Panc1 (cell line): ENCODE data around the gene DYNC2LI1. TPM values are rescaled to one million over a fixed set of nuclear protein-coding genes. Genes with fewer than 3 reads are reported as not detected.

Experiments
- ATAC-seq: fragments of 200-7000 bp; cut with Tn5 transposase; 2 replicates; pipeline ENCODE4 v1.9.1; 2020; ENCODE audit warnings: mild to moderate bottlenecking, moderate library complexity
- BruUV-seq: library from RNA; stranded (reverse); fragments of 400-500 nt; replicated peaks from 2 replicates; lab custom pipeline; 2021; lab: Mats Ljungman, UMichigan
- CTCF ChIA-PET: fragments of 300-600 bp; sonication (Branson Sonifier 250); formaldehyde crosslinking; loops from one replicate; lab custom pipeline; 2022; ENCODE audit warnings: antibody characterized with exemption; lab: Charles Lee
- POLR2A ChIA-PET: fragments of 300-600 bp; sonication (Branson Sonifier 250); formaldehyde crosslinking; loops from one replicate; lab custom pipeline; 2022; ENCODE audit warnings: antibody characterized with exemption; lab: Charles Lee
- DNase-seq: peaks from one replicate; pipeline ENCODE4 v3.0.0-alpha.2; 2010; ENCODE audit warnings: low read depth, low spot score
- H3K27ac ChIP-seq: 2 replicates; pipeline ENCODE4 v1.5.1; 2011; ENCODE audit warnings: mild to moderate bottlenecking, low read length, inconsistent platforms
- H3K27me3 ChIP-seq: fragments of 200-500 bp; sonication (Bioruptor generic); 2 replicates; pipeline ENCODE4 v1.6.0; 2014; ENCODE audit warnings: low read length, inconsistent platforms; ENCODE audit not compliant: control insufficient read depth, insufficient read depth
- H3K36me3 ChIP-seq: fragments of 200-500 bp; sonication (Bioruptor generic); 2 replicates; pipeline ENCODE4 v1.5.1; 2014; ENCODE audit warnings: inconsistent platforms, mild to moderate bottlenecking, low read length, moderate library complexity; ENCODE audit not compliant: control insufficient read depth, insufficient read depth
- H3K4me1 ChIP-seq: 2 replicates; pipeline ENCODE4 v1.5.1; 2011; ENCODE audit warnings: inconsistent platforms, mild to moderate bottlenecking, low read length, moderate library complexity; ENCODE audit not compliant: control insufficient read depth, insufficient read depth
- H3K4me3 ChIP-seq, 2 experiments: 2 replicates each; pipeline ENCODE4 v1.5.1; 2011 to 2012; ENCODE audit warnings: low read depth in 2 of 2, low read length in 2 of 2, mild to moderate bottlenecking in 2 of 2, inconsistent platforms in 1 of 2, moderate library complexity in 1 of 2
- H3K9me3 ChIP-seq: fragments of 200-500 bp; sonication (Bioruptor generic); 2 replicates; pipeline ENCODE4 v1.5.1; 2014; ENCODE audit warnings: low read depth, mild to moderate bottlenecking, inconsistent platforms, low read length, moderate library complexity; ENCODE audit not compliant: control insufficient read depth, insufficient read depth
- CTCF ChIP-seq: fragments of 450-650 bp; IDR thresholded peaks from 2 replicates; pipeline ENCODE4 v1.5.1; 2017; ENCODE audit warnings: mild to moderate bottlenecking
- POLR2AphosphoS5 ChIP-seq: IDR thresholded peaks from 2 replicates; pipeline ENCODE4 v1.6.1; 2012; ENCODE audit warnings: mild to moderate bottlenecking, low read depth, low read length, moderate library complexity
- REST ChIP-seq, 2 experiments: IDR thresholded peaks; 2 replicates each; pipeline ENCODE4 v1.6.1; 2011 to 2012; ENCODE audit warnings: low read depth in 2 of 2, control low read depth in 1 of 2, low read length in 1 of 2, mild to moderate bottlenecking in 1 of 2, moderate library complexity in 1 of 2; ENCODE audit not compliant: insufficient read depth in 1 of 2
- TCF7L2 ChIP-seq: IDR thresholded peaks from 2 replicates; pipeline ENCODE4 v1.6.1; 2011; ENCODE audit warnings: mild to moderate bottlenecking, low read depth, low read length, inconsistent platforms
- in situ Hi-C: cut with HindIII; loops from 2 replicates; pipeline ENCODE4 v1.10.0; 2016; ENCODE audit warnings: low sequenced_read_pairs, low pct_unique_long_range_greater_than_20kb
- intact Hi-C: fragments of 100-400 bp; cut with micrococcal nuclease; formaldehyde crosslinking; loops from one replicate; pipeline ENCODE4 v1.10.0; 2022; ENCODE audit not compliant: unreplicated experiment
- total RNA-seq: library from RNA; stranded (reverse); gene quantifications from one replicate; pipeline ENCODE4 v1.2.1, GENCODE V29; 2021; ENCODE audit not compliant: unreplicated experiment

DYNC2LI1 gene
- total RNA-seq, 1 experiment from 2014 or later = 8.5 TPM

DNA sequence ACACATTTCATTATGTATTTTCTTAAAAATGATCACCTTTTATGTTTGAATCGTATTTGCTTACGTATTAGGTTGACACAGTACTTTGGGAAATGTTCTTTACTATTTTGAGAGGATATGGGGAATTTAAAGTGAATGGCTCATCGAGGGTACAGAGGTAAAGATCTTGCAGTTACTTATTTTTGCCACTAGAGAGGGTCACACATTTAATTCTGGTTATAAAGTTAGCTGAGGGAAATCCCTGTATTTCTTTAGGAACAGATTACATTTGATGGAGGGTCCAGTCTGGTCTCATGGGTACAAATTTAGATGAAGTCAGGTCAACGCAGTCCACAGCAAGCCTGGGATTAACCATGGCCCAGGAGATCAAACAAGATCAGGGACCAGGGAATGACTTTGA is 24.5 kb downstream of the DYNC2LI1 start:
- CTCF ChIA-PET = interaction anchor here (1.1 kb wide), 1 partner anchor 164 kb away, joined by 3 read pairs; no protein-coding TSS in a partner anchor
- in situ Hi-C loops = no loop called here
- TF ChIP-seq CTCF (peak; percentile 63), TCF7L2 (no peak)
- Histone ChIP-seq H3K27ac (no peak overlapping the region), H3K36me3 (no peaks in the 10 kb centered on the region), H3K4me1 (no peaks in the 10 kb centered on the region), H3K4me3 (no peak overlapping the region), H3K27me3 (no peaks in the 10 kb centered on the region), H3K9me3 (no peaks in the 10 kb centered on the region)
- intact Hi-C loops = no loop called here
- POLR2A ChIA-PET = no interaction called here
- ATAC-seq = peak; percentile 63; the same call in 1 of the 2 replicates
- no peak for DNase-seq
- no TSS peak for BruUV-seq

DNA sequence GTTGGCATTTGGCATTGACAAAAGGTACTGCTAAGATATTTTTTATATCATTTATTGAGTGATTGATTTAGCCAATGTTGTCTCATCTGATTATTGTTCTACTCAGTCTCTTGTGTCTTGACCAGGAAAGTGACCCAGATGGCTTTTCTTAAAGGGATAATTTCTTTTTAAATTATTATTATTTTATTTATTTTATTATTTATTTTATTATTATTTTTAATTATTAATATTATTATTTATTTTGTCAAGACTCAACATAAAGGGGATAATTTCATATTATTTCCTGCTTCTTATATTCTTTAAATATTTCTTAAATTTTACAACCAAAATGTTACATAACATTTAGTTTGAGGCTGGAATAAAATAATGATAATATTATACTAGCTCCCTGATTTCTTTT is 27.1 kb downstream of the DYNC2LI1 start:
- ChIA-PET POLR2A (no interaction called here), CTCF (no interaction called here)
- H3K4me3 ChIP-seq = no peak overlapping the region
- H3K9me3 ChIP-seq = no peaks in the 10 kb centered on the region
- DNase-seq (no peak), ATAC-seq (no peak)
- TF ChIP-seq CTCF = no peak
- TF ChIP-seq POLR2AphosphoS5 = no peak
- no peak for TF ChIP-seq REST (IDR thresholded peaks at IDR 0.05; ENCODE audit: insufficient read depth in 1 of 2, low read depth in 2 of 2, low read length in 1 of 2)
- no TSS peak for BruUV-seq
- intact Hi-C loops = no loop called here
- H3K27me3 ChIP-seq = no peaks in the 10 kb centered on the region
- no peak overlapping the region for H3K27ac ChIP-seq
- in situ Hi-C loops = no loop called here
- H3K36me3 ChIP-seq = no peaks in the 10 kb centered on the region
- no peaks in the 10 kb centered on the region for H3K4me1 ChIP-seq

DNA sequence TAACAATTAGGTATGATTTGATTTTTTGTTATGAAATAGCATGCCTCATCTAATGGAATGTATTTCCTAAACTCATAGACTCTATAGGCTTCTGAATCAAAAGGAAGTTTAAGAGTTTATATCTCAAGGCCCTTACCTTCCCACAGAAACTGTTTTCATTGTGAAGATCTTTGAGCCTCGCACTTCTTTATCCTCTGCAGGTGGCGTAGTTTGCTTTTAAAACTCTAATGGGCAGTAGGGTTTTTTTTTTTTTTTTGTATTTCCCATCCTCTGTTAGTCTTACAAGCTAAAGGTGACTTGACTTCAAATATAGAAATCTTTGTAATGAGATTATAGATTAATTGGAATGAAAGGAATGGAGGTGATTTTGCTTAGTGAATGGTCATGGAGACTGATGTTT is 28.3 kb downstream of the DYNC2LI1 start:
- POLR2A ChIA-PET = no interaction called here
- ATAC-seq (no peak), DNase-seq (no peak)
- H3K9me3 ChIP-seq = no peaks in the 10 kb centered on the region
- intact Hi-C loops (no loop called here), in situ Hi-C loops (no loop called here)
- H3K4me1 ChIP-seq = no peaks in the 10 kb centered on the region
- H3K4me3 ChIP-seq = no peak overlapping the region
- CTCF ChIA-PET = no interaction called here
- no peaks in the 10 kb centered on the region for H3K27me3 ChIP-seq
- H3K27ac ChIP-seq = no peak overlapping the region
- no TSS peak for BruUV-seq
- TF ChIP-seq POLR2AphosphoS5 (no peak), TCF7L2 (no peak), REST (IDR thresholded peaks at IDR 0.05; ENCODE audit: insufficient read depth in 1 of 2, low read depth in 2 of 2, low read length in 1 of 2) (no peak)
- H3K36me3 ChIP-seq = no peaks in the 10 kb centered on the region
